ENCODE measurements around the gene UBAP2L.

DNA sequence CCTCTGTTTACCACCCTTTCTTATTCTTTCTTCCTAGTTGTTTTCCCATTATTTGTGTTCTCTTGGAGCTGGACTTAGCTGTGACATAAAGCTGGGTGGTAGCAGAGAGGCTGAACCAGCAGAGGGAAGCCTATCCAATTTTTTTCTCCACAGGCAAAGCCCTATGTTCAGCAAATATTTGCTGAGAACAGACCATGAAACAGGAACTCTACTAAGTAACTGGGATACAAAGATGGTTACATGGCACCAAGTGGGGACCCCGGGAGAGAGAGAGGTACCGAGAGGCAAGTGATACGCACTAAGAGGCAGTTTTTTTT, 21.2 kb upstream of the UBAP2L start:
- TF ChIP-seq, protein P1, sequence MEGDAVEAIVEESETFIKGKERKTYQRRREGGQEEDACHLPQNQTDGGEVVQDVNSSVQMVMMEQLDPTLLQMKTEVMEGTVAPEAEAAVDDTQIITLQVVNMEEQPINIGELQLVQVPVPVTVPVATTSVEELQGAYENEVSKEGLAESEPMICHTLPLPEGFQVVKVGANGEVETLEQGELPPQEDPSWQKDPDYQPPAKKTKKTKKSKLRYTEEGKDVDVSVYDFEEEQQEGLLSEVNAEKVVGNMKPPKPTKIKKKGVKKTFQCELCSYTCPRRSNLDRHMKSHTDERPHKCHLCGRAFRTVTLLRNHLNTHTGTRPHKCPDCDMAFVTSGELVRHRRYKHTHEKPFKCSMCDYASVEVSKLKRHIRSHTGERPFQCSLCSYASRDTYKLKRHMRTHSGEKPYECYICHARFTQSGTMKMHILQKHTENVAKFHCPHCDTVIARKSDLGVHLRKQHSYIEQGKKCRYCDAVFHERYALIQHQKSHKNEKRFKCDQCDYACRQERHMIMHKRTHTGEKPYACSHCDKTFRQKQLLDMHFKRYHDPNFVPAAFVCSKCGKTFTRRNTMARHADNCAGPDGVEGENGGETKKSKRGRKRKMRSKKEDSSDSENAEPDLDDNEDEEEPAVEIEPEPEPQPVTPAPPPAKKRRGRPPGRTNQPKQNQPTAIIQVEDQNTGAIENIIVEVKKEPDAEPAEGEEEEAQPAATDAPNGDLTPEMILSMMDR (IDR thresholded peaks at IDR 0.05), result no peak
- no peak for TF ChIP-seq POLR2A (IDR thresholded peaks at IDR 0.05)

All from Peyer's patch (tissue), 4 donors.